Lower leg skin (tissue), 4 donors: ENCODE data around the gene RAPGEF5. TPM values are rescaled to one million over a fixed set of nuclear protein-coding genes. Genes with fewer than 3 reads are reported as not detected.

Source experiments
- DNase-seq, 2 donors: peaks; one replicate each; pipeline ENCODE4 v3.0.0-alpha.2; 2019; ENCODE audit warnings: low spot score in 2 of 2
- H3K4me3 ChIP-seq: fragments of 200-600 bp; sonication (generic); 2 replicates; pipeline ENCODE4 v1.5.1; 2017; ENCODE audit warnings: mild to moderate bottlenecking, low read depth; ENCODE audit not compliant: poor library complexity, severe bottlenecking
- CTCF ChIP-seq, 3 donors: fragments of 450-650 bp; IDR thresholded peaks; one replicate each; pipeline ENCODE4 v1.5.1; 2016; ENCODE audit warnings: antibody characterized with exemption in 3 of 3, mild to moderate bottlenecking in 3 of 3, moderate library complexity in 2 of 3
- POLR2A ChIP-seq, 2 donors: fragments of 450-650 bp; IDR thresholded peaks; one replicate each; pipeline ENCODE4 v1.6.1; 2016 to 2017; ENCODE audit warnings: antibody characterized with exemption in 2 of 2, mild to moderate bottlenecking in 1 of 2, moderate library complexity in 1 of 2
- WGBS, 2 donors: methylation state at CpG; one replicate each; pipeline ENCODE4 v1.1.5; 2018; 5-methylcytosine and 5-hydroxymethylcytosine counted together
- intact Hi-C: fragments of 100-400 bp; cut with DNase I; formaldehyde crosslinking; loops from one replicate; pipeline ENCODE4 v1.15.0; 2023; ENCODE audit warnings: low total_unique reads
- total RNA-seq, 4 donors: library from RNA; depleted of rRNA; stranded (reverse); fragments of >200 nt; gene quantifications; one replicate each; pipeline ENCODE4 v1.1.0, GENCODE V29; 2016

Gene RAPGEF5
- total RNA-seq, 4 donors from 2014 or later = 19.4 to 47.7 (median 25.2) TPM

- TF ChIP-seq CTCF (IDR thresholded peaks at IDR 0.05) = no peak
- no peak for TF ChIP-seq POLR2A (IDR thresholded peaks at IDR 0.05)
- H3K4me3 ChIP-seq = no peak overlapping the region
- intact Hi-C loops = loop anchor here (5.0 kb wide), 1 partner anchor 801 kb away; no protein-coding TSS in a partner anchor
- 68% methylated on average over 15 of the region's 15 CpGs for WGBS, 2 donors
- DNase-seq = no peak
These were observed 23.2 kb downstream of the RAPGEF5 start for GRCh38 chr7:22333680-22334141.

GRCh38 chr7:22332461-22332870, 24.5 kb downstream of the RAPGEF5 start:
- intact Hi-C loops = loop anchor here (5.0 kb wide), 1 partner anchor 800 kb away; no protein-coding TSS in a partner anchor
- WGBS, 2 donors = 33 to 42% methylated on average over 3 of the region's 3 CpGs
- no peak for DNase-seq
- no peak for TF ChIP-seq POLR2A (IDR thresholded peaks at IDR 0.05)
- TF ChIP-seq CTCF (IDR thresholded peaks at IDR 0.05) = no peak
- H3K4me3 ChIP-seq = no peak overlapping the region

GRCh38 chr7:22331704-22332103, 25.2 kb downstream of the RAPGEF5 start:
- no peak overlapping the region for H3K4me3 ChIP-seq
- no peak for DNase-seq
- intact Hi-C loops = loop anchor here (5.0 kb wide), 1 partner anchor 799 kb away; no protein-coding TSS in a partner anchor
- TF ChIP-seq POLR2A (IDR thresholded peaks at IDR 0.05) (no peak), CTCF (IDR thresholded peaks at IDR 0.05) (no peak)
- 93 to 100% methylated on average over 1 of the region's 1 CpG for WGBS, 2 donors

- H3K4me3 ChIP-seq = no peak overlapping the region
- no peak for TF ChIP-seq POLR2A (IDR thresholded peaks at IDR 0.05)
- TF ChIP-seq CTCF (IDR thresholded peaks at IDR 0.05) = no peak
- intact Hi-C loops = loop anchor here (5.0 kb wide), 1 partner anchor 799 kb away; no protein-coding TSS in a partner anchor
- 92 to 93% methylated on average over 8 of the region's 8 CpGs for WGBS, 2 donors
- no peak for DNase-seq
These were observed 26.1 kb downstream of the RAPGEF5 start for GRCh38 chr7:22330903-22331302.

- WGBS, 2 donors = 73 to 76% methylated on average over 4 of the region's 4 CpGs
- intact Hi-C loops = loop anchor here (5.0 kb wide), 1 partner anchor 798 kb away; no protein-coding TSS in a partner anchor
- TF ChIP-seq CTCF (IDR thresholded peaks at IDR 0.05) (no peak), POLR2A (IDR thresholded peaks at IDR 0.05) (no peak)
- no peak for DNase-seq
- H3K4me3 ChIP-seq = no peak overlapping the region
These were observed 27.0 kb downstream of the RAPGEF5 start for GRCh38 chr7:22329816-22330524.
